AG09319 (cell line): ENCODE data around the gene IQGAP2.

ENCODE experiments used
- DNase-seq: peaks from one replicate; pipeline ENCODE4 v3.0.0-alpha.2; 2010; ENCODE audit warnings: low read depth; ENCODE audit errors: extremely low read depth
- TF ChIP-seq, protein P1 (sequence below): IDR thresholded peaks from 2 replicates; pipeline ENCODE4 v1.5.1; 2011; ENCODE audit warnings: low read depth, mild to moderate bottlenecking, inconsistent platforms, low read length, moderate library complexity

The IQGAP2 gene

DNA sequence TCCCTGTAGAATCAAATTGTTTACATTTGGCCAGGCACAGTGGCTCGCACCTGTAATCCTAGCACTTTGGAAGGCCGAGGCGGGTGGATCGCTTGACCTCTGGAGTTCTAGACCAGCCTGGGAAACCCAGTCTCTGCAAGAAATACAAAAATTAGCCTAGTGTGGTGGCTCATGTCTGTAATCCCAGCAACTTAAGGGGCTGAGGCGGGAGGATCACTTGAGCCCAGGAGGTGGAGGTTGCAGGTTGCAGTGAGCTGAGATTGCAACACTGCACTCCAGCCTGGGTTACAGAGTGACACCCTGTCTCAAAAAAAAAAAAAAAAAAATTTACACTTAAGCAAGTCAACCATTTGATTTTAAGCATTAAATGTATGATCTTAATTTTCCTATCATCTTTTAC is 17.5 kb upstream of the IQGAP2 start:
- TF ChIP-seq, protein P1, sequence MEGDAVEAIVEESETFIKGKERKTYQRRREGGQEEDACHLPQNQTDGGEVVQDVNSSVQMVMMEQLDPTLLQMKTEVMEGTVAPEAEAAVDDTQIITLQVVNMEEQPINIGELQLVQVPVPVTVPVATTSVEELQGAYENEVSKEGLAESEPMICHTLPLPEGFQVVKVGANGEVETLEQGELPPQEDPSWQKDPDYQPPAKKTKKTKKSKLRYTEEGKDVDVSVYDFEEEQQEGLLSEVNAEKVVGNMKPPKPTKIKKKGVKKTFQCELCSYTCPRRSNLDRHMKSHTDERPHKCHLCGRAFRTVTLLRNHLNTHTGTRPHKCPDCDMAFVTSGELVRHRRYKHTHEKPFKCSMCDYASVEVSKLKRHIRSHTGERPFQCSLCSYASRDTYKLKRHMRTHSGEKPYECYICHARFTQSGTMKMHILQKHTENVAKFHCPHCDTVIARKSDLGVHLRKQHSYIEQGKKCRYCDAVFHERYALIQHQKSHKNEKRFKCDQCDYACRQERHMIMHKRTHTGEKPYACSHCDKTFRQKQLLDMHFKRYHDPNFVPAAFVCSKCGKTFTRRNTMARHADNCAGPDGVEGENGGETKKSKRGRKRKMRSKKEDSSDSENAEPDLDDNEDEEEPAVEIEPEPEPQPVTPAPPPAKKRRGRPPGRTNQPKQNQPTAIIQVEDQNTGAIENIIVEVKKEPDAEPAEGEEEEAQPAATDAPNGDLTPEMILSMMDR = no peak
- no peak for DNase-seq

DNA sequence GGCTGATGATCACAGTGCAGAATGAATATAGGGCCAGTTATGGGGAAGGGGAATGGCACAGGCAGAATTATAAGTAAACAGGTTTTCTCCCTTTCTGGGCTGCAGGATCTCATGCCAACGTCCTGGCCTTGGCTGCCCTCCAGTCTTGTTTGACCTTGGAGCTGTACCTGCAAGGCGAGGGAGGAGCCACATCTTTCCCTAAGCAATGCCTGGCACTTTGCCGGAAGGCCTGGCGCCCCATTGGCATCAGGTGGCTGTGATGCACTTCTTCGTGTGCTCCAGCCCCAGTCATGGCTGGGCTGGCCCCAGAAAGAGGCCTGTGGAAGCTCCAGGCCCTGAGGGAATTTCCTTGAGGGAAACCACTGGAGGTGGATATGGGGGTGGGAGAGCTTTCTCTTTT is 16.7 kb upstream of the IQGAP2 start:
- TF ChIP-seq, protein P1 = no peak
- DNase-seq = no peak

DNA sequence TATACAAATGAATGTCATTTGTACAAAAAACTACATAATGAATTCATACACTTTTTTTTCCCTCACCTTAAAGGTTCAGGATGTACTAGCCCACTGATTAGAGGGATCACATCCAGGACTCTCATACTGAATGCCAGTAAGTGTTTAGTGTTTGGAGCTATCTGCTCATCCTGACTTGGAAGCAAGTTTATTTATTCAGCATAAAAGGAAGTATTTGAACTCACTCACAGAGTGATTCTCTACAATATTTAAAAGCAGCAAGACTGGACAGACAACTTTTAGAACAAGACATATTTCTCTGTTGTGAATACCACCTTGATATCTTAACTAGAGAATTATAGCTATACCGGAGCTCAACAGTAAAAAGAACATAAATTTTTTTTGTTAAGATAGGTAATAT is 14.8 kb upstream of the IQGAP2 start:
- DNase-seq = no peak
- TF ChIP-seq, protein P1 = no peak

DNA sequence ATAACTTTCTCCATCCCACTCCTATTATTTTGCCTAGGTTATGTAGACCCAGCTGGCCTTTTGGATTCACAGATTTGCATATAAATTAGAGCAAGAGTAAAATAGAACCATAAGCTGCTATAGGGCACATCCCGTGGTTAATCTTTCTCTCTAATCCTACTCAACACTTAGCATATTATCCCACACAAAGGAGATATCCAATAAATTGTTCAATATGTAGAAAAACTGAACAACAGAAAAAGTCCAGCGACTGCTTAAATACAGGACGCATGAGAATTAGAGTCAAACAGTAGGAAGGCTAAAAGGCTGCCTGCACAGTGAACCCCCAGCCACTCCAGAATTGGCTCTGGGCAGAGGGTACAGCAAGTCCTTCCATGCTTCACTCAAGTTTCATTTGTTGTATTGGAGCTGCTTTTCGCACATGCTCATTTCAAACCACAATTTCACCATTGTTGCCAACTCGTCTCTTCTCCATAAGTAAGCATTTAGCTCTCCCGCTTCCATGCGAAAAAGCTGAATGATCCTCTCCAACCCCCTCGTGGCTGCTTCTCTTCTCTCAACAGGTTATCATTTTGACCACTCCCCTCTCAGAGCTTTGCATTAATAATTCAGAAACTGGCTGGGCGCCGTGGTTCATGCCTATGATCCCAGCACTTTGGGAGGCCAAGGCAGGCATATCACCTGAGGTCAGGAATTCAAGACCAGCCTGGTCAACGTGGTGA is 14.1 kb upstream of the IQGAP2 start:
- TF ChIP-seq, protein P1 = no peak
- DNase-seq = no peak

DNA sequence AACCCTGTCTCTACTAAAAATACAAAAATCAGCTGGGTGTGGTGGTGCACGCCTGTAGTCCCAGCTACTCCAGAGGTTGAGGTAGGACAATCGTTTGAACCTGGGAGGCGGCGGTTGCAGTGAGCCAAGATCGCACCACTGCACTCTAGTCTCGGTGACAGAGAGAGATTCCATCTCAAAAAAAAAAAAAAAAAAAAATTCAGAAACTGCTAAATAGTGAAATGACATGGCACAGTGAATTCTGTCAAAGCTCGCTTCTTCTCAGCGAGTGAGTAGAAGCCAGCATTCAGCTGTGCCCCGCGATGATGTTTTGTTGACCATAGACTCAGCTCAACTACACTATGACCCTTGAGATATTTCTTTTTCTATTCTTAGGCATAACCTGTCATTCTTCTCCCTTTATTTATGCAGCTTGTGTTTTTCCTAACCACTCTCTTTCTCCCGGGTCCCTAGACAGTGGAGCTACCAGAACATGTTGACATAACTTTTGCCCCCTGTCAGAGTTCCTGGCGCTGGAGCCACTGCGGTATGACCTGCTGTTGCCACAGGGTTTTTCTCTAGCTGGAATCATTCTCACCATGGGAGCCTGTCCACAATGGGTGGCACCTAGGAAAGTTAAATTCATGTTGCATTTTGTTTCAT is 13.5 kb upstream of the IQGAP2 start:
- TF ChIP-seq, protein P1 = no peak
- DNase-seq = no peak

DNA sequence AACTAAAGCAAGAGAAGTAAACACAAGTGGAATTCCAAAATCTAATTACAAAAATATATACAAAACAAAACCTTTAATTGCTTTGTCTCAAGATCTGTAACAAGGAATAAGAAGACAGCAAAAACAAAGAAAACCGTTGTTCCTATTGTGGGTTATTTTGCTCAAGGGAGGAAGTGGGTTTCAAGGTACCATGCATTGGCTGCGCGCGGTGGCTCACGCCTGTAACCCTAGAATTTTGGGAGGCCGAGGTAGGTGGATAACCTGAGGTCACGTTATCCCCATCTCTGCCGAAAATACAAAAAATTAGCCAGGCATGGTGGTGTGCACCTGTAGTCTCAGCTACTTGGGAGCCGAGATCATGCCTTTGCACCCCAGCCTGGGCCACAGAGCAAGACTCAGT is 12.1 kb upstream of the IQGAP2 start:
- TF ChIP-seq, protein P1 = no peak
- DNase-seq = no peak

DNA sequence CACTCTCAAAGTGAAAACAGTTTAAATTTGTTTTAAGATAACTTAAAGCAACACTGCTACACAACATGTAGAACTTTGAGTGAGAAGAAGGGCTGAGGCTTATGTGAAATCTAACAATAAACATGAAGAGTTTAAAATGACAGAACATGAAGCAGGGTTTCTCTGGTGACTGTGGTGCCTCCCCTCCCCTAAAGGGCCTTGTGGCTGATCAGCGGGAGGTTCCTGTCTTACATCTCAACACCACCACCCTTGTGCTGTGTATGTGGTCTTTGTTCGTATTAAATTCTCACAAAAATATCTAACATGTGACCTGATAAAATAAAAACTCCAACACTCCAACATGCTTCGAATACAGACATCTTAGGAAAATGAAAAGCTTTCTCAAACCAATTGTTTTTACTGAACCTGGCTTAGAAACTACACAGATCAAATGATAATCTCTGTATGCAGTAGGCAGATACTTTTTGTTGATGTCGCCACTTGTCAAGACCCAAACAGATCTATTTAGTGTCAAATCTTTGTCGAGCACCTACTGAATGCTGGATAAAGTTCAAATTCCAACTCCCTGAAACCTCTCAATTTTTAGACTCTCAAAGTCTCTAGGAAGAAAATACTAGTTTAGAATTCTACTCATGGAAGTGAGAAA is 9.9 kb upstream of the IQGAP2 start:
- no peak for DNase-seq
- TF ChIP-seq, protein P1 = no peak
